GM13977 (cell line): Measurements from ENCODE around the gene COP1.

Experiments used
- DNase-seq: peaks from one replicate; pipeline ENCODE4 v3.0.0; 2012; ENCODE audit warnings: low spot score
- in situ Hi-C: fragments of 300-500 bp; cut with MboI; formaldehyde crosslinking; loops from one replicate; pipeline ENCODE4 v1.12.0; 2022; ENCODE audit warnings: low sequenced_read_pairs, low pct_unique_long_range_greater_than_20kb, mixed read lengths, inconsistent platforms; ENCODE audit not compliant: unreplicated experiment
- TF ChIP-seq, protein P1 (sequence below): IDR thresholded peaks from 2 replicates; pipeline ENCODE4 v1.5.1; 2012; ENCODE audit warnings: mild to moderate bottlenecking, control low read depth; ENCODE audit not compliant: insufficient read depth; ENCODE audit errors: extremely low read depth, missing control alignments

COP1 gene

DNA sequence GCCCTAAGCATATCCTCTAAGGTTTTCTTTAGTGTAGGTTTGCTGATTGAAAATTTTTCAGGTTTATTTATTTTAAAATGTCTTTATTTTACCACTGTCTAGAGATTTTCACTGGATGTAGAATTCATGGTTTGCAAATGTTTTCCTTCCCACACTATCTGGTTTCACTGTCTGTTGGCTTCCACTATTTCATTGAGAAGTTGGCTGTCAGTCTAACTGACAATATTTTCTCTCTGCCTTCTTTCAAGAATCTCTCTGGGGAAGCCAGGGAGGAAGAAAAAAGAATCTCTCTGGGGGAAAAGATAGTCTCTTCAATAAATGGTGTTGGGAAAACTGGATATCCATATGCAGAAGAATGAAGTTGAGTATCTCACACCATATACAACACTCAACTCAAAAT is 226.0 kb downstream of the COP1 start:
- TF ChIP-seq, protein P1, sequence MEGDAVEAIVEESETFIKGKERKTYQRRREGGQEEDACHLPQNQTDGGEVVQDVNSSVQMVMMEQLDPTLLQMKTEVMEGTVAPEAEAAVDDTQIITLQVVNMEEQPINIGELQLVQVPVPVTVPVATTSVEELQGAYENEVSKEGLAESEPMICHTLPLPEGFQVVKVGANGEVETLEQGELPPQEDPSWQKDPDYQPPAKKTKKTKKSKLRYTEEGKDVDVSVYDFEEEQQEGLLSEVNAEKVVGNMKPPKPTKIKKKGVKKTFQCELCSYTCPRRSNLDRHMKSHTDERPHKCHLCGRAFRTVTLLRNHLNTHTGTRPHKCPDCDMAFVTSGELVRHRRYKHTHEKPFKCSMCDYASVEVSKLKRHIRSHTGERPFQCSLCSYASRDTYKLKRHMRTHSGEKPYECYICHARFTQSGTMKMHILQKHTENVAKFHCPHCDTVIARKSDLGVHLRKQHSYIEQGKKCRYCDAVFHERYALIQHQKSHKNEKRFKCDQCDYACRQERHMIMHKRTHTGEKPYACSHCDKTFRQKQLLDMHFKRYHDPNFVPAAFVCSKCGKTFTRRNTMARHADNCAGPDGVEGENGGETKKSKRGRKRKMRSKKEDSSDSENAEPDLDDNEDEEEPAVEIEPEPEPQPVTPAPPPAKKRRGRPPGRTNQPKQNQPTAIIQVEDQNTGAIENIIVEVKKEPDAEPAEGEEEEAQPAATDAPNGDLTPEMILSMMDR = no peak
- in situ Hi-C loops = no loop called here
- DNase-seq = no peak

DNA sequence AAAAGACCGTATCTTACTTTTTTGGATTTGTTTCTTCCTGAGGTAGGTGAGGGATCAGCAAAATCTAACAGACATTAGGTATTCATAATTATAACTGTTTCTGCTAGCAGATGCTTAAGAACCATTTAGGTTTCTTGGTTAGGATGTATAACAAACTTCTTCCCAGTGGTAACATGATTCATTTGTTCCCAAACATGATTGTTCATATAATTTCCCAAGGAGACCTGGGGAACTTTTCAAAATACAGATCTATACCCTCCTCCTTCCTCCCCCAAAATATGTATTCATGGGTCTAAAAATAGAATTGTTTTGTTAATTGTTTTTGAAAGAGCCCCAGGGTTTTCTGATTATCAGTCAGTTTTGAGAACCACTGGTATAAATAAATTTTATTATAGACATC is 228.2 kb downstream of the COP1 start:
- no peak for DNase-seq
- TF ChIP-seq, protein P1 = no peak
- in situ Hi-C loops = no loop called here

DNA sequence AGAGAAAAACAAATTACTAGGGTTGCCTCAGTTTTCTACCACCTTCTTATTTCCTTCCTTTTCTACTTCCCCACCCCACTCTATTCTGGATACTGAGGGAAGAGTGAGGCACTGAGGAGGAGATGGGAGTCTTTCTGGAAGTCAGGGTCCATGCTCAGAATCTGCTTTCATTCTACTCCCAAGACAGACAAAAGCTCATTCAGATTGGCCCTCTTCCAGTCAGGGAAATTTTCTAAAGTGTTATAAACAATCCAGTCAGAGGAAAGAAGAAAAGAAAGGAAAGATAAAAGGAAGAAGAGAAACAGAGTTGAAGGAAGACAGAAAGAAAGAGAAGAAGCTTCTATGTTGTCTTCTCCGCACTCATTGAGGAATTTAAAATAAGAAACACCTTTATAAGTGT is 228.6 kb downstream of the COP1 start:
- in situ Hi-C loops = no loop called here
- TF ChIP-seq, protein P1 = no peak

DNA sequence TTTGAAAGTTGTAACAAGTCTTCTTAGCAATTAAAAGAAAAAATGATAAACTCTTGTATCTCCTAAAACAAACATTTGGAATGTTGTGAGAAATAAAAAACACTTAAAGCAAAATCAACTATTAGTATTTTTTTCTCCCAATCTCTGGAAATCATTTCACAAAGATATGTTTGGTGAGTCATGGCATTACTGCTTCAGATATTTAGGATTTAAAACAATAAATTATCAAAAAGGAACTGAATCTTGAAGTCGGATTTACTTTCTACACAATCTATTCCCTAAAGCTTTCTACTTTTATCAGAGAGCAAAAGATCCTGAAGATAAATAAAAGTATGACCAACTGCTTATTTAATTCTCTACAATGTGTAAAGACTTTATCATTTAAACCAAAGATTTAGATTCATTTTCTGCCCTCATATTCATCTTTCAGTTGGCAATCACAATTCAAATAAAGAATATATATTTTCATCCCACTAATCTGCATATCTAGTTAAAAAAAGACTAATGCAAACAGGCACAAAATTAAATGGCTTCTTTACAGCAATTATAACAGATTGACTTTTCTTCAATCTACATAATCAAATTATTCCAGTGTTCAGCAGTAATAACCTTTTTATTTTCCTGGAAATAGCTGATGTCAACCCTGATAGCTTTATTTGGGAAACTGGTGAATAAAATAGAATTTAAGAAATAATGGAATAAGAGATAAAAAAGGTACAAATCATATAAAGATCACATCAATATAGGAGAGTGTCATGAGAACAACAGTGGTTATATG is 230.0 kb downstream of the COP1 start:
- in situ Hi-C loops = no loop called here
- DNase-seq = no peak
- TF ChIP-seq, protein P1 = no peak

More for the DNA sequence above, 228.6 kb downstream of the COP1 start:
- DNase-seq = no peak

DNA sequence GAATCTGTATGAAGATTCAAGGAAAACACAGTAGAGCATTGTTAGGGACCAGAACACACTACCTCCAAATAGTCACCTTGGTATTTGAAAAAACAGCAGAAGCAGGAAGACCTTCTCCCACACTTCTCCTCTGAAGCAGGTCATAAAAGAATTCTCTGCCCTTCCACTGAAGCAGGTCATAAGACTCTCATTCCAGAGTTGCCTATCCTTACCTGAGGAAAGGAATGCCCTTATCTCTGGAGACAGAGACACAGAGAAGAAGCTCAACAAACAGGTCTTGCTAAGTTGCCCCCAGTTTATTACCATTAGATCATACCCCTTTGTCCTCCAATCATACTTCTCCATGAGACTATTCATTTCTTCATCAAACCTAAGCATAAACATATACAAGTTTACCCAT is 237.9 kb downstream of the COP1 start:
- in situ Hi-C loops = no loop called here
- DNase-seq = no peak
- TF ChIP-seq, protein P1 = no peak

DNA sequence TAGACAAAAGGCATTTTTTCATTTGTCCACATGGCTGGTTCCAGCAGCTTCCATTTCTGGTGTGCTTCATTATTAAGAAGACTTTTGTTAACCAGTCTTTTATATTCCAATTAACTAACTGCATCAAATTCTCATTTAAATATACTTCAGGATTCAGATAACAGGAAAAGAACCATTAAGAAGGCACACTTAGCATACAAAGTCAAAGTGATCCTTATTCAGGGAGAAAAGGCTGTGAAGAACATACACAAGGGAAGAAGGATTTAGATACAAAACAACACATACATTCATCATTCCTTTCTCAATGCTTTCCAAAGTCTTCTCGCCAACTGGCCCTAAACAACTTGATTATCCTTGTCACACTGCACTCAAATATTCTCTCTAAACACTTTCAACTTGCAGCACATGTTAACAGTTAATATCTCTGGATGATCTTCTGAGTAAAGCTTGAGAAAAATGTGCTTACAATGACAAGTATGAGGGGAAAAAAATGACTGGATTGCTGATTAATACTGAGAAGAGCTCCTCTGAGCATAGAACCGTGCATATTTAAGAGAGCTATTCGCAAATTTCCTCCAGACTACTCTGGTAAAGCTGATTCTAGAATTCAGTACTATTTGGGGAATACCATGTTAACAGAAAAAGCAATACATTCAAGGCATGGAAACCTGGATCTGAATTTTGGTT is 238.5 kb downstream of the COP1 start:
- TF ChIP-seq, protein P1 = no peak
- in situ Hi-C loops = no loop called here
- DNase-seq = no peak
